ENCODE measurements around the gene CDYL.
A peak's percentile ranks its signal among the peaks of the same experiment; 100 is the strongest.
"Not testable (repeated sequence)": the region's sequence is repeated elsewhere in the genome, so short reads cannot be mapped to it uniquely, and the experiment has no call there.

The CDYL gene

DNA sequence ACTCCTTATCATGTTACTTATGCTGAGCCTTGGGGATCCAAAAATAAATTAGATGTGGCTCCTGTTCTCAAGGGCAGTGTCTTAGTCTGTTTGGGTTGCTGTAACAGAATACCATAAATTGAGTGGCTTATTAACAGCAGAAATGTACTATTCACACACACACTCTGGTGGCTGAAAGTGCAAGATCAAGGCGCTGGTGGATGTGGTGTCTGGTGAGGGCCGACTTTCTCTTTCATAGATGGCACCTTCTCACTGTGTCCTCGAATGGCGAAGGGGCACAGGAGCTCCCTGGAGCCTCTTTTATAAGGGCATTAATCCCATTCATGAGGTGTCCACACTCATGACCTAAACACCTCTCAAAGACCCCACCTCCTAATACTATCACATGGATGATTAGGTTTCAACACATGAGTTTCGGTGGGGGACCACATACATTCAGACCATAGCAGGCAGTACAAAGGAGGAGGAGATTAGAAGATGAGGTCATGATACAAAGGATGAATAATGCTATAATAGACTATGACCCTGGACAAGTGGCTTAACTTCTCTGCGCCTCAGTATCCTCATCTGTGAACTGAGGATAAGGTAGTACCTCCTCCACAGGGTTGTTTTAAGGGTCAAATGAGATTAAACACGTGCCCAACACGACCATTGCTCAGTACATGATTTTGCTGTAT lies 193.5 kb downstream of the CDYL start:
- no peak for DNase-seq

DNA sequence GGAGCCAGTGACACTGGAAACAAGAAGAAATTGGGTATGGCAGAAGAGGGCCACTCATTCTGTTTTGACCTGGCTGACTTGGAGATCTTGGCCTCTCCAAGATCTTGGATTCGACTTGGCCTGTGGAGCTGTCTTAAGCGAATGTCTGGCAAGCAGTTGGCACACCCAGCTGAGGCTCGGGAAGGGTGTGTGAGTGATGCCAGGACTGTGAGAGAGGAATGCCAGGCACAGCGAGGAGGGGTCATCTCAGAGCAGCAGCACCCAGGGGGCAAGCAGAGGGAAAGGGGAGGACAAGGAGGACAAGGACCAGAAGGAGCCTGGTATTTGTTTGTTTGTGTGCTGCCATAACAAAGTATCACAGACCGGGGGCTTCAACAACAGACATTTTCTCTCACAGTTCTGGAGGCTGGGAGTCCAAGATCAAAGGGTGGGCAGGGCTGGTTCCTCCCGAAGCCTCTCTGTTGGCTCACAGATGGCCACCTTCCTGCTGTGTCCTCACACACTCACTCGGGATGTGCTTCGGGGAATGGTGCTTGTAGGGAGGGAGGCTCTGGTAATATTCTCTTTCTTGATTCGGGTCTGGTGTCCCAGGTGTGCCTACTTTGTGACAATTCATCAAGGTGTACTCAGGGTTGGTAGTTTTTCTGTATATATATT lies 194.7 kb downstream of the CDYL start:
- no peak for DNase-seq

DNA sequence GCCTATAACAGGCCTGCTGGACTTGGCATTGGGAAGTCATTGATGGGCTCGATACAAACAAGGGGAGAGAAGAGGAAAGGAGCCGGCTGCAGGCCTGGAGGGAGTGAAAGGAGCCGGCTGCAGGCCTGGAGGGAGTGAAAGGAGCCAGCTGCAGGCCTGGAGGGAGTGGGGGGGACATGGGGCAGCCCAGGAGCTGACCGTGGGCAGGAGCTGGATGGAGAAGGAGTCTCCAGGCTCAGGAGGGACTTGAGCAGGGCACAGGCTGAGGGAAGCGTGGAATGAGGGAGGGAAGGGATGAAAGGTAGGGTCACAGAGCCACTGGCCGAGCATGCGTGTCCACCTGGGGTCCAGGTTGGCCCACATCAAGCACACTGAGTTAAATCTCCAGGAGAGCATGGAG lies 195.6 kb downstream of the CDYL start:
- DNase-seq: no peak

DNA sequence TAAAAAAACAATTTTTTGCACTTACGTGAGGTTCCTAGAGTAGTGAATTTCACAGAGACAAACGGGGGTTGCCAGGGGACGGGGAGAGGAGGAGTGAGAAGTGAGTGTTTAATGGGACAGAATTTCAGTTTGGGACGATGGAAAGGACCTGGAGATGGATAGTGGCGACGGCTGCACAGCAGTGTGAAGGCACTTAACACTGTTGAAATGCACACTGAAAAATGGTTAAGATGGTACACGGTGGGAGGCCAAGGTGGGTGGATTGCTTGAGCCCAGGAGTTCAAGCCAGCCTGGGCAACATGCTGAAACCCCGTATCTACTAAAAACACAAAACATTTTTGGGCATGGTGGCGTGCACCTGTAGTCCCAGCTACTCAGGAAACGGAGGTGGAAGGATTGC lies 196.2 kb downstream of the CDYL start:
- DNase-seq: no peak

DNA sequence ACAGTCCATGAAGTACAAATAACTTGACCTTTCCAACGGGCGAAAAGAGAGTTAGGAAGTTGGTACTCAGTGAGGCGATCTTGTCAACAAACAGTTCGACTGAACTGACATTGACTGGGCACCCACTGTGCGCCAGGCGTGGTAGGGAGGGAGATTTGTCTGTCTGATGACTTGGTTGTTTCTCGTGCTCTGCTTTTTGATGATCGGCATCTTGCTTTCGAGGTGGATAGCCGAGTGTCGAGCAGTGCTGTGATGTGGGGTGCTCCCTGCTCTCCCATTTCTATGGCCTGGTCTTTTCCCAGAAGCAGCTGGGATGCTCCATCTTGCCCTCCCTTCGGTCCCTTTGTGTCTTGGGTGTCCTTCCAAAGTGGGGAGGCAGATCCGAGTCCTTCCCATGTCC lies 197.2 kb downstream of the CDYL start:
- no peak for DNase-seq

DNA sequence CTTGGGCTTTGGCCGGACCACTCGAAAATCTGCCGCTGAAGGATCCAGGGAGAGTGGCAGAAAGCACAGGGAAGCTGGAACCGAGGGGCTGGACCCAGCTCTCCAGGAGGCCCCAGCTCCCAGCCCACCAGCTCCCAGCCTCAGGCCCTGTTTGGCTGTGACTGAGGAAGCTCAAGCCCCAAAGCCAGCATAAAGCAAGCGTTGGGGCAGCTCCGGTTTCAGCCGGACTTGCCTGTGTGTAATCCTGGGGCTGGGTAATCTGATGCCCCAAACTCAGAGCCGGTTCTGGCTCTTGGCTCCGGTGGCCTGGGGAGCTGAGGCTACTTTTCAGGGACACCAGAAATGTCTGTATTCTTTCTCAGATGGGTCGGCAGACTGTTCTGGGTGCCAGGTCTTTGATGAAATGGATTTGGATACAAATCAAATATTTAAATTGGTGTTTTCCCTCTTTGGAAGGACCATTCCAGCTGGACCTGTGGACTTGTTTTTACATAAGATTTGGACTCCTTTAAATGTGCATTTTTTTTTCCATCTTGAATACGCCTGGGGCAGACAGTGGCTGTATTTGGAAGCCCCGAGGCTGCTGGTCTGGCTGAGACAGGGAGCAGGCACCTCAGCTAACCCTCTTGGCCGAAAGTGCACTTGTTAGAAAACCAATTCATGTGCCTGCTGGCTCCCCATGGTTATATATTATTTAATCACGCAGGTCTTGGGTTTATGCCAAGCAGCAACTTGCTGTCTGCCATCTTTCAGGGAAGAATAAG lies 198.0 kb downstream of the CDYL start:
- DNase-seq: no peak

DNA sequence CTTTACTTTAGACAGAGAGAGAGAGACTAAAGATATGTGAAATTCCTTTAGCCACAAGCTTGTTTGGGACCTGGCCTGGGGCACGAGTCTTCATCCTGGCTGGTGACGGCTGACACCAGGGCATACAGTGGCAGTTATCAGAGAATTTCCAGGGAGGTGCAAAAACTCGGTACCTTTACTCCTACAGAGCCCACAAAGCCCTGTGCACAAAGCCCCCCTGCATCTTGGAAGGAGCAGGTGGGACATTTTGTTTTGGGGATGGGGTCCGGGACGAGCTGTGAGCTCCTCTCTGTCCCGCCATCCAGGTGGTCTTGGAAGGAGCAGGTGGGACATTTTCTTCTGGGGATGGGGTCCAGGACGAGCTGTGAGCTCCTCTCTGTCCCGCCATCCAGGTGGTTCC lies 198.8 kb downstream of the CDYL start:
- DNase-seq: no peak

DNA sequence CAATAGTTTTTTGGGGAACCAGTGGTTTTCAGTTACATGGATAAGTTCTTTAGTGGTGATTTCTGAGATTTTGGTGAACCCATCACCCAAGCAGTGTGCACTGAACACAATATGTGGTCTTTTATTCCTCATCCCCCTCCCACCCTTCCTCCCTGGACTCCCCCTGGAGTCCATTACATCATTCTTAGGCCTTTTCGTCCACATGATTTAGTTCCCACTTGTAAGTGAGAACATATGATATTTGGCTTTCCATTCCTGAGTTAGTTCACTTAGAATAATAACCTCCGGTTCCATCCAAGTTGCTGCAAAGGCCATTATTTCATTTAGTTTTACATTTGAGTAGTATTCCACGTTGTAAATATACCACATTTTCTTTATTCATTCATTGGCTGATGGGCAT lies 199.3 kb downstream of the CDYL start:
- no peak for DNase-seq

DNA sequence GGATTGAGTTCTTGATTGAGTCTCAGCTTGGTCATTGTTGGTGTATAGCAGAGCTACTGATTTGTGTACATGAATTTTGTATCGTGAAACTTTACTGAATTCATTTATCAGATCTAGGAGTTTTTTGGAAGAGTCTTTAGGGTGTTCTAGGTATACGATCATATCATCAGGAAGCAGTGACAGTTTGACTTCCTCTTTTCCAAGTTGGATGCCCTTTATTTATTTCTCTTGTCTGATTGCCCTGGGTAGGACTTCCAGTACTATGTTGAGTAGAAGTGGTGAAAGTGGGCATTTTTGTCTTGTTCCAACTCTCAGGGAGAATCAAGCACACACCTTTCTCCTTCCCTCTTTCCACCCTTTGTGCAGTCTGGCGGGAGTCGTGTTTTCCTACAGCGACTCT lies 201.3 kb downstream of the CDYL start:
- no peak for DNase-seq

DNA sequence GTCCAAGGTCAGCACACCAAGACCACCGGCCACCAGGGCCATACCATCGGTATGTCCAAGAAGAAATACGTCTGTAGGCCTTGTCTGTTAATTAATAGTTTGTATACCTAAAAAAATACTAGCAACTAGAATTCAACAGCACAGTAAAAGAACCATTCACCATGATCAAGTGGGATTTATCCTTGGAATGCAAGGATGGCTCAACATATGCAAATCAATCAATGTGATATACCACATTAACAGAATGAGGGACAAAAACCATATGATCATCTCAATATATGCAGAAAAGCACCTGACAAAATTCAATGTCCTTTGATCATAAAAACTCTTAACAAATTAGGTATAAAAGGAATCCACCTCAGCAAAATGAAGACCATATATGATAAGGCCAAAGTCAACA lies 203.2 kb downstream of the CDYL start:
- no peak for DNase-seq

DNA sequence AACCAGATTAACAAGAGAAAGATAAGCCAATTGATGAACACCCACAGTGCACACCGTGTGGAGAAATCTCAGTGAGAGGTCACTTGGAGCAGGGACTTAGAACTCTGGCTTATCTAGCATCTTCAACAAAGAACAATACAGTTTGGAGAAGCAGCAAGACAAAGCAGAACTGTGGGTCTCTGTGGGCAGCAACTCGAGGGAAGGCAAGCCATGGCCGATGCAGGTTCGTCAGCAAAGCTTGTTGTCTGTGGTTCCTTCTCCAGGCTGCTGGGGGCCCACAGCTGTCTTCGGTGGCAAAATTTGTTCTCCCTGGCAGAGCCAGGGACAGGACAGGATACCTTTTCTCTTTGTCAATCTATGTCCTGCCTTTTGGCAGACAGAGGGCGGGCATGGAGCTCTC lies 205.6 kb downstream of the CDYL start:
- no peak for DNase-seq

DNA sequence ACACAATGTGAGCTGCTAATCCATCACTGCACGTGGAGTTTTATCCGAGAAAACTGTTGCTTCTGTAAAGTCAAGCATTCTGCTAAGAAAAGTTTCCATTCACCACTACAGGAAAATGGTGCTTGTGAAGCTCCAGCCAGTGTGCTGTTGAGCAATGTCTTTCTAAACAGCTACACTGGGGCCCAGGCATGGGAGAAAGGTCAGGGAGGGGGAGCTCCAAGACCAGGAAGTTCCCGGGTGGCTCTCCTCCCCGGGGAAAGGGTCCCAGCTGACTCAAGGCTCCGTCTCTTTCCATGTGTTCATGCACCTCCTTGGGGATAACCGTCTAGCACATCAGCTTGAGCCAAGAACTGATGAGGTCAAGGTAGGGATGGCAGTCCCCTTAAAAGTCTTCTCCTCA lies 207.1 kb downstream of the CDYL start:
- DNase-seq: no peak

DNA sequence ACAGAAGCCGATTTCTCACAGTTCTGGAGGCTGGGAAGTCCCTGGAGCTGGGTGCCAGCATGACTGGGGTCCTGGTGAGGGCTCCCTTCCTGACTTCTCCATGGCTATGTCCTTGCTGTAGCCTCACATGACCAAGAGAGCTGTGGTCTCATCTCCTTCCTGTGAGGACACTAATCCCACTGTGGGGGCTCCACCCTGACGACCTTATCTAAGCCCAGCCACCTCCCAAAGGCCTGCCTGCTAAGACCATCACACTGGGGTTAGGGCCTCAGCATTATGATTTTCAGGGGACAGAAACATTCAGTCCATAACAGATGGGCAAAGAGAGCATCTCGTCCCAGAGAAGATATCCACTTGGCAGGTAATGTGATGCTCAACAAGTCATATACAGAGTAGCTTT lies 210.8 kb downstream of the CDYL start:
- DNase-seq: no peak

DNA sequence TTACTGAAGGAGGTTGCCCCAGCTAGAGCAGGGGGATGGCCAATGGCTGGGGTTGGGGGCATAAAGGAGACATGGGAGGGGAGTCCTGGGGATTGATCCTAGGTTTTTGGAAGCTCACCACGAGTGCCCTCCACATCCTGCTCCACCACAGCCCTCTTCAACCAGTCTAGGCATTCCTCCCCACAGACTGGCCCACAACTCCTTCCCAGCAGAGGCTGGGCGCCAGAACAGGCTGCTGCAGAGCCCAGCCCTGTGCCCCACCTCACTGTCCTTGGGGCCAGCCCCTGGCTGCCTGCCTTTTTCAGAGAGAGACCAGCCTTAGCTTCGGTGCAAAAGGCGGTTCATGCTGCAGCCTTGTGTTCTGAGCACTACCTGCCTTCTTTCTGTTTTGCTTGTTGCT lies 211.2 kb downstream of the CDYL start:
- no peak for DNase-seq

DNA sequence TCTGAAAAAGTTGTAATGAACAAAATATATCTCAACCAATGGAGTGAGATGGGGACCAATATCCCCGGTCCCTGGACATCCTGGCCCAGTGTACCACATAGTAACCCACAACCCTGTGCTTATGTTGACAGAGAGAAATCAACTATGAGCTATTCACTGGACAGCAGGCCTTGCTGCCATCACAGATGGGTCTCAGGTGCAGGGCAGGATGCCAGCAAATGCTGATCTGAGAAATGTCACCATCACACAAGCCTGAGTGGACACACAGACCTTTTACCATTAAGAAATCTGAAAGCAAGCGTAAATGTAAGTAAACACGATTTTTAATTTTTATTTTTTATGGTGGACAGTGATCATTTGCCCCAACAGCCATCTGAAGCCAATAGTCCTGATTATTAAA lies 218.5 kb downstream of the CDYL start:
- no peak for DNase-seq

DNA sequence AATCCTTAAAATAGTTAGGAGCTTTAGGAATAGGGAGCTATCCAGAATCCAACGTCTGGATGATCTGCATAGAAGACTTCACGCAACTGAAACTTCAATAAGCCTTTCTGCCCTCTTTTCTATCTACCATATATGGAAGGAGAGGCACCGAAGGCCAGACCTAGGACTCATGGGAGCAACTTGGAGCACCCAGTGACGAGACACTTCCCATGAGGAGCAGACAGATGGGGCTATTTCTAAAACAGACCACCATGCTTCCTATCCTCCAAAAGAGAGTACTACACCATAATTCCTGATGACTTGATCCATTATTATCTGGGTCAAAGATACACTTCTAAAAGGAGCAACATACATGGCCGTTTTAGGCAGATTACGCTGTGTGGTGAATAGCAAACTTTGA lies 221.7 kb downstream of the CDYL start:
- DNase-seq: no peak

DNA sequence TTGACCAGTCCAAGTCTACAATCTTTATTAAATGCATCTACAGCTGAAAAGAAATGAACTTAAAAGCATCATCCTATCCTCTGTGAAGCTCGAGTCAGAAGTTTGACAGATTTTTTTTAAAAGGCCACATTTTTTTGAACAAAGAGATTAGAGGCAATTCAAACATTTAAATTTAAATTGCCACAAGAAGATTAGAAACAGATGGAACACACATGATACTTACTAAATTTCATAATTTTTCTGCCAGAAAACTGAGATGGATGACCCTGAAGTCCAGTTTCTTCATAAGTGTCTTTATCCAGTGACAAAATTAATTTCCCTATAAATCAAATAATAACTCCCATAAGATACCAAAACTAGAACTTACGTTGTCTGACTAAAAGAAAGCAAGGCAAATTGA lies 223.4 kb downstream of the CDYL start:
- DNase-seq: no peak

DNA sequence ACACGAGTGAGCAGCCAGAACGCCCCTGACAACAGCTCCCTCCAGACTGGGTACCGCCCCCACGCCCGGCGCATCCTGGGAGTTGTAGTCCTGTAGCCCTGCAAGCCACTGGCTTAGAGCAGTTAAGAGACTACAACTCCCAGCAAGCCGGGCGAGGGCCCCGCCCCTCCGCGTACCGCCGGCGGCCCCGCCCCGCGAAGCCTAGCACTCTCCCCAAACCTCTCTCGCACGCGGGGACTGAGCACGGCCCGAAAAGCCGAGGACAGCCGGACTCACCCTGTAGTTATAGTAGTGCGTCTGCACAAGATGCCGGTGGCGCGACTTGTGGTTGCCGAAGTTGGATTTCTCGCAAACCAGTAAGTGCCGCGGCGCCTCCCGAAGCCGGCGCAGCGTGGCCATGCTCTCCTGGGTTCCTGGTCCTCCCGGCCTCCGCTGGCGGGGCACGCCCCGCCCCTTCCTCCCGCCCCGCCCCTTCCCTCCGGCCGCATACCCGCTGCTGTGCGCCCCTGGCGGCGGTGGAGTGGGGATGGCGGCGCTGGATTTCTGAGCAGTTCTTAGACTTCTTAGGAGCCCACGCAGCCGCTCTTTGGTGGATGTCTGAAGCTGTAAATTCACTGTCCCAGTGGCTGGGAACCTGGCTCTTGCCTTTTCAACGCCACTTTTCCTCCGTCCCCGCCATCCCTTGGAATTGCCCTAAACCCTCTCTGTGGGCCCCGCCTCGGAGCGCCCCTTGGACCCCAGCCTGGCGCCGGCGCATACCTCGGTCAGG lies 227.6 kb downstream of the CDYL start, which contains the start of gene RPP40:
Gene RPP40 (minus strand): TSS at position 434 of the 769 bp plus-strand sequence. CDS start 35 bp downstream, at position 399.
- DNase-seq: peak; percentile 83

DNA sequence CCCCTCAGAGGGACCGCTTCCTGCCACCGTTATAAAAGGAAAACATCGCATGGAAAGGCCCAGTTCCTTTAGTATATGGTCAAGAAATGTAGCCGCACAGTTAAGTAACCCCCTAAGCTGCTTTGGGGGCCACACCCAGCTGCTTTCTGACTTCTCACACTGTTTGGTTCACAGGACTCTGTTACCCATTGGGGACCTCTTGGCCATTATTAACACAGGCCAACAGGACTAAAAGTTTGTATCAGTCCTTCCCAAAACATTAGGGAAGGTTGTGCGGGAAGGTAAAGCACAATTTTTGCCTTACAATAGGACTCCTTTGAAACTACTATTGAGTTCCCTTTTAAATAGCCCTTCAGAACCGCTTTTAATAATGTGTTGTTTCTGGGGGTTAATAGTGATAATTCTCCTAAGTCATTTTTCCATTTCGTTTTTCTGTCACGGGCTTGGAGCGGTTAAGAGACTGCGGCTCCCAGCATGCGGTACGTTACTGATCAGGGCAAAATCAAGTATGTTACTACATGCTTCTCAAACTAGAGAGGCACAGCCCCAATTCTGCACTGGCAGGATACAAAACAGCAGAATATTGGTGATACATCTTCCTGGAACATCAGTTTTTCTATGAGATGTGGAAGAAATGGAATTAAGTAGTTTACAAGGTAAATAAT lies 228.3 kb downstream of the CDYL start:
- DNase-seq: no peak

DNA sequence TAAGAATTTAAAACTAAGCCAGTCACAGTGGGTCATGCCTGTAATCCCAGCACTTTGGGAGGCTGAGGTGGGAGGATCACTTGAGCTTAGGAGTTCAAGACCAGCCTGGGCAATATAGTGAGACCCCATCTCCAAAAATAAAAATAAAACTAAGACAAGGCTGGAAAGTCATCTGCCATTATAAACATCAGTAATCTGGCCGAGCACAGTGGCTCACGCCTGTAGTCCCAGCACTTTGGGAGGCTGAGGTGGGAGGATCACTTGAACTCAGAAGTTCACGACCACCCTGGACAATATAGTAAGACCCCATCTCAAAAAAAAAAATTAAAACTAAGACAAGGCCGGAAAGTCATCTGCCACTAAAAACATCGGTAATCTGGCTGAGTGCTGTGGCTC lies 228.8 kb downstream of the CDYL start:
- not testable (repeated sequence) for DNase-seq

Data from SIG-M5 (cell line).